Neural cell (in vitro differentiated cells): ENCODE results near the gene CENPVL2. TPM values are rescaled to one million over a fixed set of nuclear protein-coding genes. Genes with fewer than 3 reads are reported as not detected.

Experiments used
- H2AFZ ChIP-seq: fragments of 200-600, 300-800 bp; sonication (generic), shearing (Covaris generic); 2 replicates; pipeline ENCODE4 v1.6.0; 2014; ENCODE audit warnings: low read depth, mild to moderate bottlenecking, antibody characterized with exemption, low read length, moderate library complexity
- H3F3A ChIP-seq: fragments of 200-600 bp; shearing (Covaris generic); 2 replicates; pipeline ENCODE4 v1.6.1; 2016; ENCODE audit warnings: mild to moderate bottlenecking, moderate library complexity, mixed read lengths, antibody characterized with exemption, low read length; ENCODE audit not compliant: insufficient read depth, poor library complexity, severe bottlenecking
- H3K27ac ChIP-seq: fragments of 200-600, 300-800 bp; sonication (generic), shearing (Covaris generic); 2 replicates; pipeline ENCODE4 v1.5.1; 2014; ENCODE audit warnings: mild to moderate bottlenecking, low read length, moderate library complexity
- H3K27me3 ChIP-seq: fragments of 300-800, 200-600 bp; sonication (generic), shearing (Covaris generic); 2 replicates; pipeline ENCODE4 v1.6.0; 2014; ENCODE audit warnings: mild to moderate bottlenecking, low read depth, low read length, moderate library complexity; ENCODE audit not compliant: insufficient read depth
- H3K36me3 ChIP-seq: fragments of 300-800, 200-600 bp; sonication (generic), shearing (Covaris generic); 2 replicates; pipeline ENCODE4 v1.5.1; 2014; ENCODE audit warnings: mild to moderate bottlenecking, antibody characterized with exemption, low read length, moderate library complexity; ENCODE audit not compliant: insufficient read depth
- H3K4me2 ChIP-seq: fragments of 300-800, 200-600 bp; sonication (generic), shearing (Covaris generic); 2 replicates; pipeline ENCODE4 v1.6.0; 2014; ENCODE audit warnings: mild to moderate bottlenecking, low read length
- H3K4me3 ChIP-seq: fragments of 300-800, 200-600 bp; sonication (generic), shearing (Covaris generic); 2 replicates; pipeline ENCODE4 v1.5.1; 2014; ENCODE audit warnings: mild to moderate bottlenecking, low read length, moderate library complexity
- H3K79me2 ChIP-seq: fragments of 200-600 bp; shearing (Covaris generic); replicated peaks from 2 replicates; pipeline ENCODE4 v1.6.0; 2014; ENCODE audit warnings: mild to moderate bottlenecking, low read length, moderate library complexity; ENCODE audit not compliant: insufficient read depth
- H3K9ac ChIP-seq: fragments of 300-800, 200-600 bp; sonication (generic), shearing (Covaris generic); 2 replicates; pipeline ENCODE4 v1.6.1; 2016; ENCODE audit warnings: mild to moderate bottlenecking, low read length, mixed read lengths
- H3K9me2 ChIP-seq: fragments of 200-600 bp; shearing (Covaris generic); 2 replicates; pipeline ENCODE4 v1.6.1; 2016; ENCODE audit warnings: mild to moderate bottlenecking, low read length, mixed read lengths; ENCODE audit not compliant: insufficient read depth
- H3K9me3 ChIP-seq: fragments of 200-600, 300-800 bp; sonication (generic), shearing (Covaris generic); 2 replicates; pipeline ENCODE4 v1.6.1; 2016; ENCODE audit warnings: mild to moderate bottlenecking, mixed run types, low read length, moderate library complexity, mixed read lengths
- H4K20me1 ChIP-seq: fragments of 200-600 bp; shearing (Covaris generic); 2 replicates; pipeline ENCODE4 v1.6.1; 2016; ENCODE audit warnings: mild to moderate bottlenecking, mixed run types; ENCODE audit not compliant: insufficient read depth
- EP300 ChIP-seq: fragments of 450-650 bp; conservative IDR thresholded peaks from 2 replicates; pipeline ENCODE4 v1.6.1; 2014; ENCODE audit warnings: antibody characterized with exemption, mild to moderate bottlenecking, moderate library complexity; ENCODE audit not compliant: poor library complexity, severe bottlenecking
- EZH2 ChIP-seq: fragments of 200-600, 300-800 bp; shearing (Covaris generic), sonication (generic); IDR thresholded peaks from 2 replicates; pipeline ENCODE4 v1.6.1; 2014; ENCODE audit warnings: antibody characterized with exemption, low read length, borderline replicate concordance, mild to moderate bottlenecking; ENCODE audit not compliant: insufficient read depth, poor library complexity, severe bottlenecking
- MXI1 ChIP-seq: fragments of 450-650 bp; conservative IDR thresholded peaks from 2 replicates; pipeline ENCODE4 v1.6.1; 2014; ENCODE audit warnings: antibody characterized with exemption, mild to moderate bottlenecking; ENCODE audit not compliant: poor library complexity, severe bottlenecking
- POLR2AphosphoS5 ChIP-seq: IDR thresholded peaks from 2 replicates; pipeline ENCODE4 v1.6.1; 2012
- RAD21 ChIP-seq: fragments of 450-650 bp; conservative IDR thresholded peaks from 2 replicates; pipeline ENCODE4 v1.6.1; 2014; ENCODE audit warnings: antibody characterized with exemption, mild to moderate bottlenecking, moderate library complexity
- REST ChIP-seq: IDR thresholded peaks from 2 replicates; pipeline ENCODE4 v1.6.1; 2012; ENCODE audit warnings: borderline replicate concordance
- SMC3 ChIP-seq: fragments of 450-650 bp; conservative IDR thresholded peaks from 2 replicates; pipeline ENCODE4 v1.6.1; 2014; ENCODE audit warnings: antibody characterized with exemption, mild to moderate bottlenecking, moderate library complexity; ENCODE audit not compliant: poor library complexity
- TAF1 ChIP-seq: IDR thresholded peaks from 2 replicates; pipeline ENCODE4 v1.6.1; 2012; ENCODE audit warnings: low read depth
- polyA plus RNA-seq: library from polyadenylated mRNA; depleted of rRNA; stranded (reverse); fragments of >200 nt; gene quantifications from 2 replicates; pipeline ENCODE4 v1.2.3, GENCODE V29; 2014
- TF ChIP-seq, protein P1 (sequence below): fragments of 450-650 bp; IDR thresholded peaks from 2 replicates; pipeline ENCODE4 v1.5.1; 2014; ENCODE audit warnings: antibody characterized with exemption, mild to moderate bottlenecking, moderate library complexity; ENCODE audit not compliant: poor library complexity, severe bottlenecking

CENPVL2 gene
- polyA plus RNA-seq, 1 donor from 2014 or later: 3.2 TPM

GRCh38 chrX:51665981-51666380 lies 16.6 kb downstream of the CENPVL2 start:
- Histone ChIP-seq H3K27ac (no peak overlapping the region), H3K36me3 (no peaks in the 10 kb centered on the region), H3K9ac (no peak overlapping the region), H2AFZ (no peak overlapping the region), H3K9me3 (no peaks in the 10 kb centered on the region), H3K9me2 (no peaks in the 10 kb centered on the region), H4K20me1 (no peaks in the 10 kb centered on the region), H3K4me3 (no peak overlapping the region), H3F3A (no peaks in the 10 kb centered on the region), H3K27me3 (no peaks in the 10 kb centered on the region), H3K4me2 (no peak overlapping the region), H3K79me2 (no peaks in the 10 kb centered on the region)
- TF ChIP-seq POLR2AphosphoS5 (no peak), EZH2 (no peak), SMC3 (no peak), MXI1 (no peak), EP300 (no peak), REST (no peak), TAF1 (no peak), RAD21 (no peak)
- TF ChIP-seq, protein P1, sequence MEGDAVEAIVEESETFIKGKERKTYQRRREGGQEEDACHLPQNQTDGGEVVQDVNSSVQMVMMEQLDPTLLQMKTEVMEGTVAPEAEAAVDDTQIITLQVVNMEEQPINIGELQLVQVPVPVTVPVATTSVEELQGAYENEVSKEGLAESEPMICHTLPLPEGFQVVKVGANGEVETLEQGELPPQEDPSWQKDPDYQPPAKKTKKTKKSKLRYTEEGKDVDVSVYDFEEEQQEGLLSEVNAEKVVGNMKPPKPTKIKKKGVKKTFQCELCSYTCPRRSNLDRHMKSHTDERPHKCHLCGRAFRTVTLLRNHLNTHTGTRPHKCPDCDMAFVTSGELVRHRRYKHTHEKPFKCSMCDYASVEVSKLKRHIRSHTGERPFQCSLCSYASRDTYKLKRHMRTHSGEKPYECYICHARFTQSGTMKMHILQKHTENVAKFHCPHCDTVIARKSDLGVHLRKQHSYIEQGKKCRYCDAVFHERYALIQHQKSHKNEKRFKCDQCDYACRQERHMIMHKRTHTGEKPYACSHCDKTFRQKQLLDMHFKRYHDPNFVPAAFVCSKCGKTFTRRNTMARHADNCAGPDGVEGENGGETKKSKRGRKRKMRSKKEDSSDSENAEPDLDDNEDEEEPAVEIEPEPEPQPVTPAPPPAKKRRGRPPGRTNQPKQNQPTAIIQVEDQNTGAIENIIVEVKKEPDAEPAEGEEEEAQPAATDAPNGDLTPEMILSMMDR: no peak

DNA sequence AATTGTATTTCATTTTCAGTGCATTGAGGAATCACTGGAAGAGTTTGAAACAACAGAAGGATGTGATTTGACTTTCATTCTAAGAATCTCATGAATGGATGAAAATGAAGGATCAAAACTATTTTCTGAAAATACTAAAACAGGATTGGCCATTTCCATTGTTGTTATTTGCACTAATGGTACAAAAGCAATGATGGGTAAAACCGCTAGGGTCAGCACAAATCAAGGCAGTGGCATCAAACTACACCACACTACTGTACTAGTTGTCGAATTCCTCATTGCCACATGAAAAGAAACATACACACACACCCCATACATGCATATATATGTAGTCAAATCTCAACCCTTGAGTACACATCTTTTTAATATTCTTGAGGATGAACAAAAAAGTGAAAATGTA lies 39.3 kb downstream of the CENPVL2 start:
- Histone ChIP-seq H3F3A (no peaks in the 10 kb centered on the region), H3K9ac (no peak overlapping the region), H2AFZ (no peak overlapping the region), H3K9me2 (no peaks in the 10 kb centered on the region), H3K4me2 (no peak overlapping the region), H3K27me3 (no peaks in the 10 kb centered on the region), H3K36me3 (no peaks in the 10 kb centered on the region), H3K27ac (no peak overlapping the region), H3K4me3 (no peak overlapping the region), H3K9me3 (no peaks in the 10 kb centered on the region), H4K20me1 (no peaks in the 10 kb centered on the region), H3K79me2 (no peaks in the 10 kb centered on the region)
- TF ChIP-seq REST (no peak), EP300 (no peak), MXI1 (no peak), RAD21 (no peak), TAF1 (no peak), SMC3 (no peak), EZH2 (no peak), POLR2AphosphoS5 (no peak)
- TF ChIP-seq, protein P1: no peak
